ENCODE measurements around the gene EXOC1.

DNA sequence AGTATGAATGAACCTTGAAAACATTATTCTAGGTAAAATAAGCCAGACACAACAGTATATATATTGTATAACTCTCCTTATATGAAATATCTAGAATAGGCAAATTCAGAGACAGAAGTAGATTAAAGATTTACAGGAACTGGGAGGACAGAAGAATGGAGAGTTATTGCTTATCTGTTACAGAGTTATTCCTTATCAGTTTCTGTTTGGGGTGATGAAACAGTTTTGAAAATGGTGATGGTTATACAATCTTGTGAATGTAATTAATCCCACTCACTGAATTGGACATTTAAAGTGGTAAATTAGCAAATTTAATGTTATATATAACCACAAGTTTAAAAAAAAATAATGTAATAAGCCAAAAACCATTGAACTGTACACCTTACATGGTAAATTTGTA, 14.5 kb upstream of the EXOC1 start:
- TF ChIP-seq, protein P1, sequence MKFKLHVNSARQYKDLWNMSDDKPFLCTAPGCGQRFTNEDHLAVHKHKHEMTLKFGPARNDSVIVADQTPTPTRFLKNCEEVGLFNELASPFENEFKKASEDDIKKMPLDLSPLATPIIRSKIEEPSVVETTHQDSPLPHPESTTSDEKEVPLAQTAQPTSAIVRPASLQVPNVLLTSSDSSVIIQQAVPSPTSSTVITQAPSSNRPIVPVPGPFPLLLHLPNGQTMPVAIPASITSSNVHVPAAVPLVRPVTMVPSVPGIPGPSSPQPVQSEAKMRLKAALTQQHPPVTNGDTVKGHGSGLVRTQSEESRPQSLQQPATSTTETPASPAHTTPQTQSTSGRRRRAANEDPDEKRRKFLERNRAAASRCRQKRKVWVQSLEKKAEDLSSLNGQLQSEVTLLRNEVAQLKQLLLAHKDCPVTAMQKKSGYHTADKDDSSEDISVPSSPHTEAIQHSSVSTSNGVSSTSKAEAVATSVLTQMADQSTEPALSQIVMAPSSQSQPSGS (IDR thresholded peaks at IDR 0.05; ENCODE audit: low read length): no peak
- TF ChIP-seq NFIC (IDR thresholded peaks at IDR 0.05; ENCODE audit: low read depth, low read length): no peak

All from GM12878 (cell line).